Ramos (cell line): ENCODE results near the gene PIP5K1B.

Source experiments
- in situ Hi-C: fragments of 300-500 bp; cut with MboI; formaldehyde crosslinking; loops from one replicate; pipeline ENCODE4 v1.14.3; 2022; ENCODE audit warnings: low sequenced_read_pairs; ENCODE audit not compliant: unreplicated experiment

PIP5K1B gene

GRCh38 chr9:69035438-69036308, 330.6 kb downstream of the PIP5K1B start, which contains the start of gene FXN:
Gene FXN, plus strand, starts transcription at chr9:69035752. Its CDS starts 31 bp downstream, at chr9:69035783.
- in situ Hi-C loops, result no loop called here

GRCh38 chr9:69036309-69036708, 331.3 kb downstream of the PIP5K1B start:
- in situ Hi-C loops, result no loop called here

- in situ Hi-C loops, result no loop called here
These were observed 331.8 kb downstream of the PIP5K1B start for GRCh38 chr9:69036799-69037198.

- in situ Hi-C loops, result loop anchor here (10.0 kb wide), 1 partner anchor 64 kb away; no protein-coding TSS in a partner anchor
These were observed 335.6 kb downstream of the PIP5K1B start for GRCh38 chr9:69040646-69041045.

- in situ Hi-C loops, result loop anchor here (10.0 kb wide), 1 partner anchor 60 kb away; no protein-coding TSS in a partner anchor
These were observed 339.5 kb downstream of the PIP5K1B start for GRCh38 chr9:69044240-69045219.

- in situ Hi-C loops, result loop anchor here (10.0 kb wide), 1 partner anchor 59 kb away; no protein-coding TSS in a partner anchor
These were observed 340.8 kb downstream of the PIP5K1B start for GRCh38 chr9:69045821-69046220.

- in situ Hi-C loops, result loop anchor here (10.0 kb wide), 1 partner anchor 58 kb away; no protein-coding TSS in a partner anchor
These were observed 341.7 kb downstream of the PIP5K1B start for GRCh38 chr9:69046723-69047122.

- in situ Hi-C loops, result loop anchor here (10.0 kb wide), 1 partner anchor 57 kb away; no protein-coding TSS in a partner anchor
These were observed 342.3 kb downstream of the PIP5K1B start for GRCh38 chr9:69047371-69047770.

GRCh38 chr9:69049094-69049493, 344.1 kb downstream of the PIP5K1B start:
- in situ Hi-C loops, result loop anchor here (10.0 kb wide), 1 partner anchor 56 kb away; no protein-coding TSS in a partner anchor

GRCh38 chr9:69050936-69051335, 345.9 kb downstream of the PIP5K1B start:
- in situ Hi-C loops, result loop anchor here (10.0 to 25.0 kb wide), 4 partner anchors 144 to 861 kb away; no protein-coding TSS in a partner anchor

GRCh38 chr9:69054989-69055388, 349.9 kb downstream of the PIP5K1B start:
- in situ Hi-C loops, result loop anchor here (10.0 to 25.0 kb wide), 4 partner anchors 140 to 857 kb away; no protein-coding TSS in a partner anchor

- in situ Hi-C loops, result loop anchor here (10.0 to 25.0 kb wide), 4 partner anchors 138 to 856 kb away; no protein-coding TSS in a partner anchor
These were observed 351.3 kb downstream of the PIP5K1B start for GRCh38 chr9:69056191-69056815.

- in situ Hi-C loops, result loop anchor here (10.0 to 25.0 kb wide), 4 partner anchors 137 to 854 kb away; no protein-coding TSS in a partner anchor
These were observed 353.1 kb downstream of the PIP5K1B start for GRCh38 chr9:69058101-69058500.
